ENCODE results near the gene CA10. TPM values are rescaled to one million over a fixed set of nuclear protein-coding genes. Genes with fewer than 3 reads are reported as not detected.

The CA10 gene
- polyA plus RNA-seq, 1 donor (not counting 4 experiments of a cell fraction or from before 2014, with no cell fraction given), result 2.9 TPM

- dilution Hi-C loops (cut with MboI; ENCODE audit: extremely low pct_ligation_motif_present, low sequenced_read_pairs), result no loop called here
- Histone ChIP-seq H3K4me2 (ENCODE audit: control insufficient read depth, extremely low read depth, insufficient read depth, low read depth, low read length) (no peak overlapping the region), H3K9me1 (ENCODE audit: control insufficient read depth, extremely low read depth, insufficient read depth, low read length) (no peaks in the 10 kb centered on the region), H3K4me1 (ENCODE audit: control insufficient read depth, extremely low read depth, insufficient read depth, low read length) (peaks cover 2% of the 10 kb centered on the region), H3K9ac (ENCODE audit: control insufficient read depth, extremely low read depth, insufficient read depth, low read length) (no peak overlapping the region), H3K36me3 (ENCODE audit: control insufficient read depth in 2 of 2, extremely low read depth in 1 of 2, insufficient read depth in 2 of 2, low read length in 2 of 2) (no peaks in the 10 kb centered on the region), H2AFZ (ENCODE audit: control insufficient read depth, low read length) (no peak overlapping the region), H3K9me3 (ENCODE audit: control insufficient read depth, low read depth, low read length) (no peaks in the 10 kb centered on the region), H4K20me1 (ENCODE audit: control insufficient read depth, extremely low read depth, insufficient read depth, low read length) (no peaks in the 10 kb centered on the region), H3K4me3 (ENCODE audit: control insufficient read depth in 2 of 3, extremely low read depth in 1 of 3, insufficient read depth in 2 of 3, low read depth in 1 of 3, low read length in 3 of 3) (no peak overlapping the region), H3K27ac (ENCODE audit: control insufficient read depth, insufficient read depth, low read length) (no peak overlapping the region), H3K79me2 (ENCODE audit: control insufficient read depth, insufficient read depth, low read length) (no peaks in the 10 kb centered on the region), H3K27me3 (ENCODE audit: control insufficient read depth, extremely low read depth, insufficient read depth, low read length) (no peaks in the 10 kb centered on the region)
- DNase-seq (ENCODE audit: low read depth, low spot score) (no peak), FAIRE-seq (no peak)
- no peak for TF ChIP-seq EZH2 (IDR thresholded peaks at IDR 0.05; ENCODE audit: low read length)
- no peak for TF ChIP-seq CTCF (optimal IDR thresholded peaks at IDR 0.05 in 1 of 3, IDR thresholded peaks at IDR 0.05 in 1 of 3, conservative IDR thresholded peaks at IDR 0.05 in 1 of 3; ENCODE audit: extremely low read depth in 1 of 3, insufficient read depth in 2 of 3, low read length in 3 of 3)
Measured at GRCh38 chr17:51670899-51671298, 487.6 kb downstream of the CA10 start.

- dilution Hi-C loops (cut with MboI; ENCODE audit: extremely low pct_ligation_motif_present, low sequenced_read_pairs), result no loop called here
- FAIRE-seq, result no peak
- no peak overlapping the region for H3K4me2 ChIP-seq (ENCODE audit: control insufficient read depth, extremely low read depth, insufficient read depth, low read depth, low read length)
Measured at GRCh38 chr17:51668963-51669246, 489.6 kb downstream of the CA10 start.

More at GRCh38 chr17:51668963-51669246, 489.6 kb downstream of the CA10 start:
- H4K20me1 ChIP-seq (ENCODE audit: control insufficient read depth, extremely low read depth, insufficient read depth, low read length), result no peaks in the 10 kb centered on the region
- H3K4me3 ChIP-seq (ENCODE audit: control insufficient read depth in 2 of 3, extremely low read depth in 1 of 3, insufficient read depth in 2 of 3, low read depth in 1 of 3, low read length in 3 of 3), result no peak overlapping the region
- no peak overlapping the region for H3K27ac ChIP-seq (ENCODE audit: control insufficient read depth, insufficient read depth, low read length)
- H3K4me1 ChIP-seq (ENCODE audit: control insufficient read depth, extremely low read depth, insufficient read depth, low read length), result peaks cover 2% of the 10 kb centered on the region
- no peak for TF ChIP-seq CTCF (optimal IDR thresholded peaks at IDR 0.05 in 1 of 3, IDR thresholded peaks at IDR 0.05 in 1 of 3, conservative IDR thresholded peaks at IDR 0.05 in 1 of 3; ENCODE audit: extremely low read depth in 1 of 3, insufficient read depth in 2 of 3, low read length in 3 of 3)
- H3K9me1 ChIP-seq (ENCODE audit: control insufficient read depth, extremely low read depth, insufficient read depth, low read length), result no peaks in the 10 kb centered on the region
- no peaks in the 10 kb centered on the region for H3K9me3 ChIP-seq (ENCODE audit: control insufficient read depth, low read depth, low read length)
- no peak overlapping the region for H2AFZ ChIP-seq (ENCODE audit: control insufficient read depth, low read length)
- no peak overlapping the region for H3K9ac ChIP-seq (ENCODE audit: control insufficient read depth, extremely low read depth, insufficient read depth, low read length)
- no peak for DNase-seq (ENCODE audit: low read depth, low spot score)
- H3K79me2 ChIP-seq (ENCODE audit: control insufficient read depth, insufficient read depth, low read length), result no peaks in the 10 kb centered on the region
- no peaks in the 10 kb centered on the region for H3K36me3 ChIP-seq (ENCODE audit: control insufficient read depth in 2 of 2, extremely low read depth in 1 of 2, insufficient read depth in 2 of 2, low read length in 2 of 2)
- H3K27me3 ChIP-seq (ENCODE audit: control insufficient read depth, extremely low read depth, insufficient read depth, low read length), result no peaks in the 10 kb centered on the region

Data from keratinocyte (primary cell).